Stimulated activated CD4-positive, alpha-beta T cell treated with anti-CD3 and anti-CD28 coated beads, Interleukin-1b, Interleukin-23, amount 100 ng/mL, for 1 hour (primary cell): ENCODE measurements around the gene LAG3.

Source experiments
- DNase-seq, 2 donors: peaks; one replicate each; pipeline ENCODE4 v3.0.0-alpha.2; 2020; ENCODE audit warnings: low read depth in 2 of 2

Gene LAG3

GRCh38 chr12:6753772-6754356 is 18.5 kb upstream of the LAG3 start:
- no peak for DNase-seq

- DNase-seq = no peak
These were observed 17.9 kb upstream of the LAG3 start for GRCh38 chr12:6754411-6754810.

- no peak for DNase-seq
These were observed 15.2 kb upstream of the LAG3 start for GRCh38 chr12:6757028-6757690.

- DNase-seq = no peak
These were observed 13.7 kb upstream of the LAG3 start for GRCh38 chr12:6758506-6759095.

- no peak for DNase-seq
These were observed 12.6 kb upstream of the LAG3 start for GRCh38 chr12:6759741-6760140.

- DNase-seq = no peak
These were observed 8.9 kb upstream of the LAG3 start for GRCh38 chr12:6763380-6763779.

- DNase-seq = no peak
These were observed 8.1 kb upstream of the LAG3 start for GRCh38 chr12:6764011-6764828.

- no peak for DNase-seq
These were observed 7.2 kb upstream of the LAG3 start for GRCh38 chr12:6765048-6765633.

GRCh38 chr12:6765634-6766581 is 6.4 kb upstream of the LAG3 start, which contains the start of gene PTMS:
Gene PTMS (plus strand): TSS chr12:6766363. CDS start chr12:6766706, 343 bp downstream.
- no peak for DNase-seq

GRCh38 chr12:6766651-6767349 is 5.5 kb upstream of the LAG3 start:
- no peak for DNase-seq

- no peak for DNase-seq
These were observed 4.7 kb upstream of the LAG3 start for GRCh38 chr12:6767353-6768319.

- no peak for DNase-seq
These were observed 3.8 kb upstream of the LAG3 start for GRCh38 chr12:6768437-6768914.

- no peak for DNase-seq
These were observed 3.3 kb upstream of the LAG3 start for GRCh38 chr12:6768990-6769389.

GRCh38 chr12:6769666-6770065 is 2.7 kb upstream of the LAG3 start:
- no peak for DNase-seq

- no peak for DNase-seq
These were observed 2.2 kb upstream of the LAG3 start for GRCh38 chr12:6770094-6770493.

- DNase-seq = no peak
These were observed 1.7 kb upstream of the LAG3 start for GRCh38 chr12:6770600-6770999.

GRCh38 chr12:6771091-6771495 is 1.2 kb upstream of the LAG3 start:
- DNase-seq = no peak

GRCh38 chr12:6771509-6772330 is 600 bp upstream of the LAG3 start:
- no peak for DNase-seq
